ENCODE results near the gene TBCE.

DNA sequence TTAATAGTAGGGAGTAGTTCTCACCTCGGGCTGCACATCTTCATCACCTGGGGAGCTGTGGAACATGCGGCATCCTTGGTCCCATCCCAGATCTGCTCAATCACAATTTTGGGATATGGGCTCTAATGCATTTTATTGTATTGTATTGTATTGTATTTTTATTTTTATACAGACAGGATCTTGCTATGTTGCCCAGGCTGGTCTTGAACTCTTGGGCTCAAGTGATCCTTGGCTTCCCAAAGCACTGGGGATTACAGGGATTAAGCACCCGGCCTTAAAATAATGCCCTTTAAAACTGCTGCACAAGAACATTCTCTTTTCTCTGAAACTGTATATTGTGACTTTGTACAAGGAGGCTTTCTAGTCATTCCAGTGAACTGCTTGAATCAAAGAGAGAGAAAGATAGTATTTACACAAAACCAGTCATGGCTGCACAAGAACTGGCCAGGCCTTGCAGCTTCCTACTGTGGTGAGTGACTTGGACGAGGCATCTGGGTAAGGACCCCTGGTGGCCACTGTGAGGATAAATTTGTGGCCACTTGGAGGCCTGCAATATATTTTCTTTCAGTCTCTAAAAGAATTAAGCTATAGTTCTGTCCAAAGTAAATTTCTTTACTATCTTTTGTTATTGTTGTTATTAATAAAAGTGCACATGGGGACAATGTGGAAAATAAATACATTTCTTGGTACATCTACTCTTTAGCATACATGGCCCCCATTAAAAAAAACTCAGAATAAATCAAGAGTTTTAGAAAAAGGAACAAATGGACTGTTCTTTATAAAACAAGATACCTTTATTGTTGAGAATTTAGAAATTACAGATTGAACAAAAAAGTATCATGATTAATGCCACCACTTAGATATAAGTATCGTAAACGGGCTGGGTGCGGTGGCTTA lies 48.0 kb downstream of the TBCE start:
- TF ChIP-seq, protein P1, sequence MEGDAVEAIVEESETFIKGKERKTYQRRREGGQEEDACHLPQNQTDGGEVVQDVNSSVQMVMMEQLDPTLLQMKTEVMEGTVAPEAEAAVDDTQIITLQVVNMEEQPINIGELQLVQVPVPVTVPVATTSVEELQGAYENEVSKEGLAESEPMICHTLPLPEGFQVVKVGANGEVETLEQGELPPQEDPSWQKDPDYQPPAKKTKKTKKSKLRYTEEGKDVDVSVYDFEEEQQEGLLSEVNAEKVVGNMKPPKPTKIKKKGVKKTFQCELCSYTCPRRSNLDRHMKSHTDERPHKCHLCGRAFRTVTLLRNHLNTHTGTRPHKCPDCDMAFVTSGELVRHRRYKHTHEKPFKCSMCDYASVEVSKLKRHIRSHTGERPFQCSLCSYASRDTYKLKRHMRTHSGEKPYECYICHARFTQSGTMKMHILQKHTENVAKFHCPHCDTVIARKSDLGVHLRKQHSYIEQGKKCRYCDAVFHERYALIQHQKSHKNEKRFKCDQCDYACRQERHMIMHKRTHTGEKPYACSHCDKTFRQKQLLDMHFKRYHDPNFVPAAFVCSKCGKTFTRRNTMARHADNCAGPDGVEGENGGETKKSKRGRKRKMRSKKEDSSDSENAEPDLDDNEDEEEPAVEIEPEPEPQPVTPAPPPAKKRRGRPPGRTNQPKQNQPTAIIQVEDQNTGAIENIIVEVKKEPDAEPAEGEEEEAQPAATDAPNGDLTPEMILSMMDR (IDR thresholded peaks at IDR 0.05; ENCODE audit: insufficient read depth, low read depth, low read length), result peak; percentile 79
- TF ChIP-seq EZH2 (IDR thresholded peaks at IDR 0.05; ENCODE audit: insufficient read depth, low read length), result no peak

All from astrocyte (in vitro differentiated cells and primary cell).